Measurements from ENCODE around the gene CDK4.

CDK4 gene

GRCh38 chr12:57744194-57744776, 7.8 kb downstream of the CDK4 start:
- Mint-ChIP-seq H3K27ac (peak overlapping the region; percentile 97), H3K27me3 (ENCODE audit: low read depth) (no peaks in the 10 kb centered on the region), H3K4me1 (ENCODE audit: low read depth) (peaks cover 46% of the 10 kb centered on the region), H3K36me3 (ENCODE audit: low read depth) (peaks cover 34% of the 10 kb centered on the region), H3K9me3 (no peaks in the 10 kb centered on the region), H3K4me3 (peak overlapping the region; percentile 88)

DNA sequence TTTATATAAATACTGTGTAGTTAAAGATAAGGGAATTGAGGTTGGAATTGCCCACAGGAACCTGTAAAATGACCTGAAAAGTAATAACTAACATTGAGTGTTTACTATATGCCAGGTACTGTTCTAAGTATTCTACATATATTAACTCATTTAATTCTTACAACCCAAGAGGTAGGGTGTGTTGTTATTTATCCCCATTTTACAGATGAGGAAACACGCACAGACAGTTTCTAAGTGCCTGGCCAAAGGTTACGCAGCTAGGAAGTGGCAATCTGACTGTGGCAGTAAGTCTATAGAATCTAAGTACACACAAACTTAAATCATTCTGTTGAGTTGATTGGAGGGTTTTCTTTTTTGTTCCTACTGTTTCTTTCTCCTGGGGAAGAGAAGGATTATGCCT, 8.3 kb downstream of the CDK4 start:
- Mint-ChIP-seq H3K36me3 (ENCODE audit: low read depth) (peaks cover 34% of the 10 kb centered on the region), H3K4me3 (peak overlapping the region; percentile 88), H3K27me3 (ENCODE audit: low read depth) (no peaks in the 10 kb centered on the region), H3K4me1 (ENCODE audit: low read depth) (peaks cover 50% of the 10 kb centered on the region), H3K9me3 (no peaks in the 10 kb centered on the region), H3K27ac (peak overlapping the region; percentile 97)

DNA sequence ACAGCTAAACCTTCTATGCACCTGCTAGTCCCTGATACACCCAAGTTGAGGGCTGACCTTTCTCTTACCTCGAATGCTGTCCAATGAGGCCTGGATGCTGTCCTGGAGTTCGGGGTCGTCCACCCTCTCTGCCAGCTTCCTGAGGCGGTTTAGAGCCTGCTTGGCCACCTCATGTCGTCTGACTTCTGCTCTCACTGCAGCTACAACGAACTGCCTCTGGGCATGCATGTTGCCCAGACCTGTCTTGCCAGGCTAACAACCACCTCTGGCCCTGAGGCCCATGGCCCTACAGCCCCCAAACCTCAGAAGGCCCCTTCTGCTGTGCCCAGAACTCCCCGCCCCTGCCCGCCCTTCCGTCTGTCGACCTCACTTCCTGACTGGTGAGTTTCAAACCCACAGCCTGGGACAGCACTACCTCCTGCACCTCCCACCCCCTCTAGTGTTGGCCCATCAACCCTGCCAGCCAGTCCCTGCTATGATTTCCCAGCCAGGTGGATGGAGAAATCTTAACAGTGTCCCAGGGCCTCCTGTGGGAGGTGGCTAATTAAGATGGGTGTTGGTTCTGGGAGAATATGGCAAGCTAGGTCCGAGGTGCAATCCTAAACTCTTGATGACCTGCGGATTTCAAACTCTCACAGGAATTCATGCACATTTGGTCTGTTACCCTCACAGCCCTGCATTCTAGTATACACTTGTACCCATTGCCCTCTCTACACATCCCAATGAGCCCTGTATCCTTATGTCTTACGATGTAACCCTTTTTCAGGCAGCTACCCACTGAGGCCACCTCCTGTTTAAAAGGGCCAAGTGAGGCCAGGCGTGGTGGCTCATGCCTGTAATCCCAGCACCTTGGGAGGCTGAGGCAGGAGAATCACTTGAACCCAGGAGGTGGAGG, 10.0 kb downstream of the CDK4 start:
- peak overlapping the region; percentile 88 for H3K27ac Mint-ChIP-seq
- H3K9me3 Mint-ChIP-seq: no peaks in the 10 kb centered on the region
- H3K27me3 Mint-ChIP-seq (ENCODE audit: low read depth): no peaks in the 10 kb centered on the region
- peaks cover 26% of the 10 kb centered on the region for H3K36me3 Mint-ChIP-seq (ENCODE audit: low read depth)
- peak overlapping the region; percentile 90 for H3K4me3 Mint-ChIP-seq
- peaks cover 46% of the 10 kb centered on the region for H3K4me1 Mint-ChIP-seq (ENCODE audit: low read depth)

DNA sequence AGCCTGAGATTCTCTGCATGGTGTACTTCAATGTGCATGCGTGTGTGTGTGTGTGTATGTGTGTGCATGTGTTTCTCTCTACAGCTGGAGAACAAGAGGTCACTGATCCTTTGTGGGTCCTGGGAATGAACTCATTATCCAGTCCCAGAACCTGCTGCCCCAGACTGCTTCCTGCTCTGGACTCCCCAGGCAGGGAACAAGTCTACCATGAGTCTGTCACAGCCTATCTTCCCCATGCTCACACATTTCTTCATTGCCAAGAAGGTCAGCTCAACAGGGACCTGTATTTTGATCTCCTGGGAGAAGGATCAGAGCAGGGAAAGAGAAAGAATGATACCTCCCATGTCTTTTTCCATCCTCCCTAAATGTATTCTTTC, 10.7 kb downstream of the CDK4 start:
- H3K4me3 Mint-ChIP-seq: peak overlapping the region; percentile 90
- H3K4me1 Mint-ChIP-seq (ENCODE audit: low read depth): peaks cover 47% of the 10 kb centered on the region
- peaks cover 28% of the 10 kb centered on the region for H3K36me3 Mint-ChIP-seq (ENCODE audit: low read depth)
- H3K9me3 Mint-ChIP-seq: no peaks in the 10 kb centered on the region
- peak overlapping the region; percentile 88 for H3K27ac Mint-ChIP-seq
- H3K27me3 Mint-ChIP-seq (ENCODE audit: low read depth): no peaks in the 10 kb centered on the region

- Mint-ChIP-seq H3K27me3 (ENCODE audit: low read depth) (no peaks in the 10 kb centered on the region), H3K9me3 (no peaks in the 10 kb centered on the region)
Observed at GRCh38 chr12:57740656-57741412, 11.3 kb downstream of the CDK4 start.

GRCh38 chr12:57739914-57740538, 12.1 kb downstream of the CDK4 start:
- Mint-ChIP-seq H3K27me3 (ENCODE audit: low read depth) (no peaks in the 10 kb centered on the region), H3K36me3 (ENCODE audit: low read depth) (peaks cover 26% of the 10 kb centered on the region), H3K9me3 (no peaks in the 10 kb centered on the region), H3K4me3 (peak overlapping the region; percentile 90), H3K4me1 (ENCODE audit: low read depth) (peaks cover 38% of the 10 kb centered on the region), H3K27ac (peak overlapping the region; percentile 6)

More at GRCh38 chr12:57740656-57741412, 11.3 kb downstream of the CDK4 start:
- H3K4me3 Mint-ChIP-seq: peak overlapping the region; percentile 90
- peaks cover 41% of the 10 kb centered on the region for H3K4me1 Mint-ChIP-seq (ENCODE audit: low read depth)
- peaks cover 25% of the 10 kb centered on the region for H3K36me3 Mint-ChIP-seq (ENCODE audit: low read depth)
- H3K27ac Mint-ChIP-seq: peak overlapping the region; percentile 88

DNA sequence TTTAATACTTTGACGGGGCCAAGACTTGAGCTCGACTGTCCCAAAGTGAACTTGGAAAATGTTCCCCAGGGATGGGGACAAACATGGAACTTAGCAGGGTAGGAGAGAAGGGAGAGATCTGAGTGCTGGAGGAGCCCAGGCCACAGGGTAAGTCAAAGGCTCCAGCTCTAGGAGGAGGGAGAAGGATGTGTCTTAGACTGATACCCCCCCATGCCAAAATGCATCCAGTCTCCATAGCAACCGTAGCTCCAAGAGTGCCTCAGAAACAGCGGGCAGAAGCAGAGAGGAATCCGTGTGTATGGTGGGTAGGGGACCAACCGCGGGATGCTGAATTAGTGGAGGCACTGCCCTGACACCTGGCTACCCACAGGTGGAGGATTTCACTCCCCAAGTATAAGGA, 12.7 kb downstream of the CDK4 start:
- Mint-ChIP-seq H3K4me3 (peak overlapping the region; percentile 71), H3K27me3 (ENCODE audit: low read depth) (no peaks in the 10 kb centered on the region), H3K4me1 (ENCODE audit: low read depth) (peaks cover 38% of the 10 kb centered on the region), H3K9me3 (no peaks in the 10 kb centered on the region), H3K36me3 (ENCODE audit: low read depth) (peaks cover 29% of the 10 kb centered on the region), H3K27ac (peak overlapping the region; percentile 62)

DNA sequence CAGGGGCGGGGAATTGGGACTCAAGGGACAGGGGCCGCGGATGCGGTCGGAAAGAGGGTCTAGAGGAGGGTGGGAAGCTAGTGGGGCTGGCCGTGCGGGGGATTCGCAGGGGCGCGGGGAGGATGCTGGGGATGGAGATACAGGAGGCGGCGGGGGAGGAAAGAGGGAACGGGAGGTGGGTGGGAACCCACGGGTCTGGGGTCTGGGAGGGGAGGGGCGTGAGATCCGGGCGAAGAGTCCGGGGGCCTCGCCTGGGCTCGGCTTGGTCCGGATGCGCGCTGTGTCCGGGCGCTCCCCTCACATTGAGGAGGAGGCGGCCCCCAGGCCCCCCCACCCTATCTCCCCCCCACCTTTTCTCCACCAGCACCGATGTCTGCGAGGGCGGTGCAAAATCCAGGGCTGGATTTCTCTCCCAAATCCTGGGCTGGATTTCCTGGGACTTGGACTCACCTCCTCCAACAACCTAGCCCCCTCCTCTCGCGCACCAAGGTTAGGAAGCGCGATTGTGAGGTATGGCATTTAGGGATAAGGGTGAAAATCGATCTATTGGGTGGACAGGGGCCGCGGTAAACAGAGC, 13.4 kb downstream of the CDK4 start, which contains the start of gene AGAP2:
AGAP2 (minus strand) TSS at position 82 of the 577 bp plus-strand sequence. CDS start 496 bp downstream, outside the sequence.
- H3K36me3 Mint-ChIP-seq (ENCODE audit: low read depth): peaks cover 31% of the 10 kb centered on the region
- H3K9me3 Mint-ChIP-seq: no peaks in the 10 kb centered on the region
- peak within 1 kb of the TSS; percentile 71 for H3K4me3 Mint-ChIP-seq
- peaks cover 32% of the 10 kb centered on the region for H3K4me1 Mint-ChIP-seq (ENCODE audit: low read depth)
- H3K27me3 Mint-ChIP-seq (ENCODE audit: low read depth): no peaks in the 10 kb centered on the region
- peak within 1 kb of the TSS; percentile 62 for H3K27ac Mint-ChIP-seq

GRCh38 chr12:57737467-57738460, 14.3 kb downstream of the CDK4 start:
- Mint-ChIP-seq H3K9me3 (no peaks in the 10 kb centered on the region), H3K4me1 (ENCODE audit: low read depth) (peaks cover 32% of the 10 kb centered on the region), H3K4me3 (no peak overlapping the region), H3K27me3 (ENCODE audit: low read depth) (no peaks in the 10 kb centered on the region), H3K36me3 (ENCODE audit: low read depth) (peaks cover 38% of the 10 kb centered on the region), H3K27ac (no peak overlapping the region)

GRCh38 chr12:57736741-57737466, 15.2 kb downstream of the CDK4 start:
- Mint-ChIP-seq H3K36me3 (ENCODE audit: low read depth) (peaks cover 45% of the 10 kb centered on the region), H3K4me3 (no peak overlapping the region), H3K4me1 (ENCODE audit: low read depth) (peaks cover 28% of the 10 kb centered on the region), H3K9me3 (no peaks in the 10 kb centered on the region), H3K27me3 (ENCODE audit: low read depth) (no peaks in the 10 kb centered on the region), H3K27ac (no peak overlapping the region)

DNA sequence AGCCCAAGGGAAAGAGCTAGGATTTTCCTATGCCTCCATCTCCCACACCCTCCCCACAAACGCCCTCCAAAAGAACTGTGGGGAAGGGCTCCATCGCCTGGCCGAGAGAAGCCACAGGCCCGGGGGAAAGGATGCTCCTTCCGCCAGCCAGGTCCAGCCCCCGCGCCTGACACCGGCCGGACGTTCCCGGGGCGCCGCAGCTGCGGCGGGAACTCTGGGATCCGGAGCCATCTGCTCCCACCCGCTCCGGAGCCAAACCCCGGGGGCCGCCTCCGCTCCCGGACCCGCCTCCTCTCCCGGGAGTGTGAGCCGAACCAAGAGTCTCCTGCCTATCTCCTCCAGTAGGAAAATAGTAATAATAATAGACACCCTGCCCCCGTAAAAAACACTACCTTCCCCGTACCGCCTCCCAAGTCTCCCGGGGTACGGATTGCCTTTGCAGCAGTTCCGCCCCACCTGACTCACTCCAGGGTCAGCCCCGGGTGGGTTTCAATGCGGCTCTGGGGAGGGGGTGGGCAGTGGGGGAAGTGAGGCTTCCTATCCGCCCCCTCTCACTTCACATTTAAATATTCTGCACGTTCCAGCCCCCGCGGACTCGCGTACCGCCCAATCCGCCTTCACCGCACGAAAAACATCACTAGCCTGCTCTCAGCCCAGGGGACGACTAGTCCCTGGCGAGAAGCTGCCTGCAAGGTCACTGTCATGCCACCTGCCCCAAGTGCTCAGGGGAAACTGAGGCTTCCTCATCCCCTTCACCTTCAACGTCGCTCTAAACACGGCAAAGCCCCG, 16.0 kb downstream of the CDK4 start:
- Mint-ChIP-seq H3K9me3 (no peaks in the 10 kb centered on the region), H3K4me3 (no peak overlapping the region), H3K27me3 (ENCODE audit: low read depth) (no peaks in the 10 kb centered on the region), H3K4me1 (ENCODE audit: low read depth) (peaks cover 26% of the 10 kb centered on the region), H3K36me3 (ENCODE audit: low read depth) (peaks cover 50% of the 10 kb centered on the region), H3K27ac (no peak overlapping the region)

Measured in T-helper 1 cell treated with Interleukin-12 subunit alpha and Interleukin-12 subunit beta and Interleukin-4 antibody, amounts not matched to agents 30 μg/mL and 1 μg/mL, for 36 hours (primary cell).